Measurements from ENCODE around the gene AMDHD2. TPM values are rescaled to one million over a fixed set of nuclear protein-coding genes. Genes with fewer than 3 reads are reported as not detected.

The AMDHD2 gene
- total and polyA plus RNA-seq, 2 of the 13 experiments (the other 11 are each of a cell fraction or from before 2014, with no cell fraction given): 33.5 to 39.1 TPM

DNA sequence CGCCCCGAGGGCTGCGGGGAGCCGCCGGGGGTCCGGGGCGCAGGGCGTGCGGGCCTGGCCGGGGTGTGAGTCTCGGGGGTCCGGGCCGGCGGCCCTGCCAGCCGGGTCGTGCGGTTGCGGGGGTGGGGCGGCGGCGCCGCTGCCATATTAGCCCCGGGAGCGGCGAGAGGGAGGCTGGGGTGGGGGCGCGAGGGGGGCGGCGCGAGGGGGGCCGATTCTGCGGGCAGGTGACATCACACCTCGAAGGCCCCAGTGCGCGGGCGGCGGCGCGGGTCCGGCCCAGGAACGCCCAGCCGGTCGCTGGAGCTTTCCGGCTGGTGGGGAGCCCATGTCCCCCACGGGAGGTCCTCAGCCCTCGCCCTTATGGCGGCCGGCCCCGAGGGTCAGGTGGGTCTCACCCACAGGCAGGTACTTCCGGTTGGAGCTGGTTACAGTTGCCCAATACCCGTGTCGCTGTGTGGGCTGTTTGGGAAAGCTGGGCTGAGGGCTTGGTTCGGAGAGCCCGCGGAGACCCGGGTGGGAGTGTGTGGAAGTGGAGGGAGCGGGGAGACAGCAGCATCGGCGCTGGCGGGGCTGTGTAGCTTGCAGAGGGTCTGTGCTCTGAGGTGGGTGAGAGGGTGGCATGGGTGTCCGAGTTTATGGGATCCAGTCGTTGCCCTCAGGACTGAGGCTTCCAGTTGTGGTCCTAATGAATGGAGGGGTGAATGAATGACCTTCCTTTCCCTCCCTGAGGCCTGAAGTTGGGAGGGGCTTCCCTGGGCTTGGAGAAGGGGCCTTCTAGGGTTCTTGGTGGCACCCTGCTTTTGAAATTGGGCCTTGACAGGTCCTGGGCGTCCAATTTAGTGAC, 5.6 kb upstream of the AMDHD2 start:
- intact Hi-C loops (cut with micrococcal nuclease; ENCODE audit: unreplicated experiment) (no loop called here), in situ Hi-C loops (cut with HindIII; ENCODE audit: extremely low pct_ligation_motif_present, low pct_unique_long_range_greater_than_20kb) (no loop called here)
- DNase-seq (ENCODE audit: low spot score): no peak
- H3K79me2 ChIP-seq (ENCODE audit: insufficient read depth, low read length): peaks cover 49% of the 10 kb centered on the region
- H3K4me3 ChIP-seq (replicated peaks in 1 of 3; ENCODE audit: insufficient read depth in 1 of 3, low read depth in 2 of 3, low read length in 3 of 3): peak overlapping the region; percentile 89 to 97 (median 94)
- peak overlapping the region; percentile 91 for H3K27ac ChIP-seq (ENCODE audit: extremely low read length, insufficient read depth, low read length)
- no TSS peak for BruUV-seq (replicated peaks)
- H3K4me1 ChIP-seq (ENCODE audit: insufficient read depth, low read length): peaks cover 65% of the 10 kb centered on the region
- H3K27me3 ChIP-seq (ENCODE audit: control insufficient read depth in 1 of 2, insufficient read depth in 2 of 2, low read length in 2 of 2): no peaks in the 10 kb centered on the region; a peak in 1 of 5 replicates
- WGBS (ENCODE audit: low lambda C conversion rate): 4% methylated on average over 9 of the region's 63 CpGs
- peaks cover 1 to 12% of the 10 kb centered on the region in 2 experiments; a peak in 4 of 5 replicates for H3K36me3 ChIP-seq (replicated peaks in 1 of 2; ENCODE audit: control insufficient read depth in 1 of 2, insufficient read depth in 2 of 2, low read length in 2 of 2)
- peak overlapping the region; percentile 84 for H3K4me2 ChIP-seq (ENCODE audit: low read depth, low read length)
- H3K9ac ChIP-seq (ENCODE audit: insufficient read depth, low read depth, low read length): peak overlapping the region; percentile 93
- CTCF ChIA-PET (ENCODE audit: low intra/inter-chr PET ratio, low total read pairs): interaction anchor here (1.3 kb wide), 1 partner anchor 10 kb away, joined by 3 read pairs; no protein-coding TSS in a partner anchor
- H3K9me3 ChIP-seq (ENCODE audit: low read length): no peaks in the 10 kb centered on the region
- no peak for ATAC-seq
- no peak overlapping the region for H2AFZ ChIP-seq (ENCODE audit: low read length)
- FAIRE-seq: no peak
- H4K20me1 ChIP-seq (ENCODE audit: insufficient read depth, low read length): peaks cover 51% of the 10 kb centered on the region
- POLR2A ChIA-PET: interaction anchor here (1.3 to 4.2 kb wide), 5 partner anchors 10 to 37 kb away, joined by 3 to 42 read pairs (median 5); partner anchors contain the start of gene PDPK1
- TF ChIP-seq, protein P1, sequence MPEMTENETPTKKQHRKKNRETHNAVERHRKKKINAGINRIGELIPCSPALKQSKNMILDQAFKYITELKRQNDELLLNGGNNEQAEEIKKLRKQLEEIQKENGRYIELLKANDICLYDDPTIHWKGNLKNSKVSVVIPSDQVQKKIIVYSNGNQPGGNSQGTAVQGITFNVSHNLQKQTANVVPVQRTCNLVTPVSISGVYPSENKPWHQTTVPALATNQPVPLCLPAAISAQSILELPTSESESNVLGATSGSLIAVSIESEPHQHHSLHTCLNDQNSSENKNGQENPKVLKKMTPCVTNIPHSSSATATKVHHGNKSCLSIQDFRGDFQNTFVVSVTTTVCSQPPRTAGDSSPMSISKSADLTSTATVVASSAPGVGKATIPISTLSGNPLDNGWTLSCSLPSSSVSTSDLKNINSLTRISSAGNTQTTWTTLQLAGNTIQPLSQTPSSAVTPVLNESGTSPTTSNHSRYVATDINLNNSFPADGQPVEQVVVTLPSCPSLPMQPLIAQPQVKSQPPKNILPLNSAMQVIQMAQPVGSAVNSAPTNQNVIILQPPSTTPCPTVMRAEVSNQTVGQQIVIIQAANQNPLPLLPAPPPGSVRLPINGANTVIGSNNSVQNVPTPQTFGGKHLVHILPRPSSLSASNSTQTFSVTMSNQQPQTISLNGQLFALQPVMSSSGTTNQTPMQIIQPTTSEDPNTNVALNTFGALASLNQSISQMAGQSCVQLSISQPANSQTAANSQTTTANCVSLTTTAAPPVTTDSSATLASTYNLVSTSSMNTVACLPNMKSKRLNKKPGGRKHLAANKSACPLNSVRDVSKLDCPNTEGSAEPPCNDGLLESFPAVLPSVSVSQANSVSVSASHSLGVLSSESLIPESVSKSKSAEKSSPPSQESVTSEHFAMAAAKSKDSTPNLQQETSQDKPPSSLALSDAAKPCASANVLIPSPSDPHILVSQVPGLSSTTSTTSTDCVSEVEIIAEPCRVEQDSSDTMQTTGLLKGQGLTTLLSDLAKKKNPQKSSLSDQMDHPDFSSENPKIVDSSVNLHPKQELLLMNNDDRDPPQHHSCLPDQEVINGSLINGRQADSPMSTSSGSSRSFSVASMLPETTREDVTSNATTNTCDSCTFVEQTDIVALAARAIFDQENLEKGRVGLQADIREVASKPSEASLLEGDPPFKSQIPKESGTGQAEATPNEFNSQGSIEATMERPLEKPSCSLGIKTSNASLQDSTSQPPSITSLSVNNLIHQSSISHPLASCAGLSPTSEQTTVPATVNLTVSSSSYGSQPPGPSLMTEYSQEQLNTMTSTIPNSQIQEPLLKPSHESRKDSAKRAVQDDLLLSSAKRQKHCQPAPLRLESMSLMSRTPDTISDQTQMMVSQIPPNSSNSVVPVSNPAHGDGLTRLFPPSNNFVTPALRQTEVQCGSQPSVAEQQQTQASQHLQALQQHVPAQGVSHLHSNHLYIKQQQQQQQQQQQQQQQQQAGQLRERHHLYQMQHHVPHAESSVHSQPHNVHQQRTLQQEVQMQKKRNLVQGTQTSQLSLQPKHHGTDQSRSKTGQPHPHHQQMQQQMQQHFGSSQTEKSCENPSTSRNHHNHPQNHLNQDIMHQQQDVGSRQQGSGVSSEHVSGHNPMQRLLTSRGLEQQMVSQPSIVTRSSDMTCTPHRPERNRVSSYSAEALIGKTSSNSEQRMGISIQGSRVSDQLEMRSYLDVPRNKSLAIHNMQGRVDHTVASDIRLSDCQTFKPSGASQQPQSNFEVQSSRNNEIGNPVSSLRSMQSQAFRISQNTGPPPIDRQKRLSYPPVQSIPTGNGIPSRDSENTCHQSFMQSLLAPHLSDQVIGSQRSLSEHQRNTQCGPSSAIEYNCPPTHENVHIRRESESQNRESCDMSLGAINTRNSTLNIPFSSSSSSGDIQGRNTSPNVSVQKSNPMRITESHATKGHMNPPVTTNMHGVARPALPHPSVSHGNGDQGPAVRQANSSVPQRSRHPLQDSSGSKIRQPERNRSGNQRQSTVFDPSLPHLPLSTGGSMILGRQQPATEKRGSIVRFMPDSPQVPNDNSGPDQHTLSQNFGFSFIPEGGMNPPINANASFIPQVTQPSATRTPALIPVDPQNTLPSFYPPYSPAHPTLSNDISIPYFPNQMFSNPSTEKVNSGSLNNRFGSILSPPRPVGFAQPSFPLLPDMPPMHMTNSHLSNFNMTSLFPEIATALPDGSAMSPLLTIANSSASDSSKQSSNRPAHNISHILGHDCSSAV (CRISPR knock-in tag; IDR thresholded peaks at IDR 0.05; ENCODE audit: borderline replicate concordance): no peak
- TF ChIP-seq ELF1 (CRISPR knock-in tag; IDR thresholded peaks at IDR 0.05) (peak; percentile 65), ZNF484 (CRISPR knock-in tag; IDR thresholded peaks at IDR 0.05; ENCODE audit: borderline replicate concordance, low read depth) (no peak), RXRB (CRISPR knock-in tag; IDR thresholded peaks at IDR 0.05; ENCODE audit: borderline replicate concordance) (0 out of 2 replicates have a peak, but pooled peaks have one; percentile 3), NR2F1 (CRISPR knock-in tag; IDR thresholded peaks at IDR 0.05) (peak in 1 of 2 experiments; percentile 23; a peak in 1 of 4 replicates), ZFP36 (IDR thresholded peaks at IDR 0.05; ENCODE audit: borderline replicate concordance, low read depth, low read length, partially characterized antibody) (no peak), CEBPB (IDR thresholded peaks at IDR 0.05; ENCODE audit: borderline replicate concordance, low read depth, low read length) (peak; percentile 75)
- TF ChIP-seq, protein P2, sequence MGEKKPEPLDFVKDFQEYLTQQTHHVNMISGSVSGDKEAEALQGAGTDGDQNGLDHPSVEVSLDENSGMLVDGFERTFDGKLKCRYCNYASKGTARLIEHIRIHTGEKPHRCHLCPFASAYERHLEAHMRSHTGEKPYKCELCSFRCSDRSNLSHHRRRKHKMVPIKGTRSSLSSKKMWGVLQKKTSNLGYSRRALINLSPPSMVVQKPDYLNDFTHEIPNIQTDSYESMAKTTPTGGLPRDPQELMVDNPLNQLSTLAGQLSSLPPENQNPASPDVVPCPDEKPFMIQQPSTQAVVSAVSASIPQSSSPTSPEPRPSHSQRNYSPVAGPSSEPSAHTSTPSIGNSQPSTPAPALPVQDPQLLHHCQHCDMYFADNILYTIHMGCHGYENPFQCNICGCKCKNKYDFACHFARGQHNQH (CRISPR knock-in tag; IDR thresholded peaks at IDR 0.05): 0 out of 2 replicates have a peak, but pooled peaks have one; percentile 4
- TF ChIP-seq, protein P3, sequence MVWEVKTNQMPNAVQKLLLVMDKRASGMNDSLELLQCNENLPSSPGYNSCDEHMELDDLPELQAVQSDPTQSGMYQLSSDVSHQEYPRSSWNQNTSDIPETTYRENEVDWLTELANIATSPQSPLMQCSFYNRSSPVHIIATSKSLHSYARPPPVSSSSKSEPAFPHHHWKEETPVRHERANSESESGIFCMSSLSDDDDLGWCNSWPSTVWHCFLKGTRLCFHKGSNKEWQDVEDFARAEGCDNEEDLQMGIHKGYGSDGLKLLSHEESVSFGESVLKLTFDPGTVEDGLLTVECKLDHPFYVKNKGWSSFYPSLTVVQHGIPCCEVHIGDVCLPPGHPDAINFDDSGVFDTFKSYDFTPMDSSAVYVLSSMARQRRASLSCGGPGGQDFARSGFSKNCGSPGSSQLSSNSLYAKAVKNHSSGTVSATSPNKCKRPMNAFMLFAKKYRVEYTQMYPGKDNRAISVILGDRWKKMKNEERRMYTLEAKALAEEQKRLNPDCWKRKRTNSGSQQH (CRISPR knock-in tag; IDR thresholded peaks at IDR 0.05; ENCODE audit: low read depth): 0 out of 2 replicates have a peak, but pooled peaks have one; percentile 23
